HG03108 (cell line): ENCODE measurements around the gene ABCG4.
"Not testable (repeated sequence)": the region's sequence is repeated elsewhere in the genome, so short reads cannot be mapped to it uniquely, and the experiment has no call there.

Experiments
- ATAC-seq: cut with Tn5 transposase; IDR thresholded peaks from one replicate; pipeline ENCODE4 v1.9.1; 2021; ENCODE audit warnings: moderate library complexity; ENCODE audit not compliant: unreplicated experiment

ABCG4 gene

GRCh38 chr11:119180729-119181676 lies 32.2 kb downstream of the ABCG4 start:
- no peak for ATAC-seq

- ATAC-seq, result no peak
Observed at GRCh38 chr11:119181677-119182412, 33.0 kb downstream of the ABCG4 start.

- ATAC-seq, result not testable (repeated sequence)
Observed at GRCh38 chr11:119184399-119184798, 35.5 kb downstream of the ABCG4 start.

- no peak for ATAC-seq
Observed at GRCh38 chr11:119185981-119186634, 37.3 kb downstream of the ABCG4 start.

- no peak for ATAC-seq
Observed at GRCh38 chr11:119187123-119187892, 38.5 kb downstream of the ABCG4 start.

- ATAC-seq, result no peak
Observed at GRCh38 chr11:119188067-119188466, 39.2 kb downstream of the ABCG4 start.

GRCh38 chr11:119188887-119189286 lies 40.0 kb downstream of the ABCG4 start:
- no peak for ATAC-seq

- ATAC-seq, result no peak
Observed at GRCh38 chr11:119189393-119189792, 40.5 kb downstream of the ABCG4 start.

GRCh38 chr11:119190531-119190930 lies 41.7 kb downstream of the ABCG4 start:
- no peak for ATAC-seq

- not testable (repeated sequence) for ATAC-seq
Observed at GRCh38 chr11:119191265-119191664, 42.4 kb downstream of the ABCG4 start.

GRCh38 chr11:119192111-119192510 lies 43.3 kb downstream of the ABCG4 start:
- ATAC-seq, result no peak

GRCh38 chr11:119193001-119193400 lies 44.1 kb downstream of the ABCG4 start:
- no peak for ATAC-seq

- no peak for ATAC-seq
Observed at GRCh38 chr11:119193626-119194025, 44.8 kb downstream of the ABCG4 start.

GRCh38 chr11:119194811-119195440 lies 46.1 kb downstream of the ABCG4 start:
- ATAC-seq, result no peak

- ATAC-seq, result no peak
Observed at GRCh38 chr11:119195680-119196079, 46.8 kb downstream of the ABCG4 start.

GRCh38 chr11:119196833-119197483 lies 48.1 kb downstream of the ABCG4 start:
- ATAC-seq, result no peak

- no peak for ATAC-seq
Observed at GRCh38 chr11:119198925-119199324, 50.1 kb downstream of the ABCG4 start.

GRCh38 chr11:119201236-119201635 lies 52.4 kb downstream of the ABCG4 start:
- ATAC-seq, result not testable (repeated sequence)

- ATAC-seq, result no peak
Observed at GRCh38 chr11:119202554-119202953, 53.7 kb downstream of the ABCG4 start.

- ATAC-seq, result no peak
Observed at GRCh38 chr11:119204066-119204465, 55.2 kb downstream of the ABCG4 start.
